ENCODE measurements around the gene MED12L.

MED12L gene

DNA sequence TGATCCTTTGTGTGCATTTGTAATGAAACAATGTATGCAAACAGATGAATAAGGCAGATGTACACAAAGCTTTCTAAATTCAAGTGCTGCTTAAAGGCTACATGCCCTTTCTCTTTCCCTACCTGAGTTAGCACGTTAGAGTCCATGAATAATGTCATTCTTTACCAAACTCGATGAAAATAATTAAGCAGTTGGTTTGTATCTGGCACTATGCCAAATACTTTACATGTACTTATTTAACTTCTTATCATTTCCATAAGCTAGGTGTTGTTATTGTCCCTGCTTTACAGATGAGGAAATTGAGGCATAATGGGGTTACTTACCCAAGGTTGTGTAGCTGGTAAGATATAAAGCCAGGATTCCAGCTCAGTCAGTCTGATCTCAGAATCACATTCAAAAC is 115.1 kb downstream of the MED12L start:
- H3K27ac ChIP-seq (replicated peaks): no peak overlapping the region
- DNase-seq (ENCODE audit: low read depth in 1 of 2, low spot score in 1 of 2): no peak
- H3K4me3 ChIP-seq (replicated peaks; ENCODE audit: insufficient read depth, low read length): no peak overlapping the region
- TF ChIP-seq SPI1 (IDR thresholded peaks at IDR 0.05; ENCODE audit: borderline replicate concordance, low read depth) (no peak), POLR2AphosphoS5 (IDR thresholded peaks at IDR 0.05; ENCODE audit: low read depth) (no peak), GABPA (IDR thresholded peaks at IDR 0.05; ENCODE audit: low read depth) (no peak)
- TF ChIP-seq, protein P1, sequence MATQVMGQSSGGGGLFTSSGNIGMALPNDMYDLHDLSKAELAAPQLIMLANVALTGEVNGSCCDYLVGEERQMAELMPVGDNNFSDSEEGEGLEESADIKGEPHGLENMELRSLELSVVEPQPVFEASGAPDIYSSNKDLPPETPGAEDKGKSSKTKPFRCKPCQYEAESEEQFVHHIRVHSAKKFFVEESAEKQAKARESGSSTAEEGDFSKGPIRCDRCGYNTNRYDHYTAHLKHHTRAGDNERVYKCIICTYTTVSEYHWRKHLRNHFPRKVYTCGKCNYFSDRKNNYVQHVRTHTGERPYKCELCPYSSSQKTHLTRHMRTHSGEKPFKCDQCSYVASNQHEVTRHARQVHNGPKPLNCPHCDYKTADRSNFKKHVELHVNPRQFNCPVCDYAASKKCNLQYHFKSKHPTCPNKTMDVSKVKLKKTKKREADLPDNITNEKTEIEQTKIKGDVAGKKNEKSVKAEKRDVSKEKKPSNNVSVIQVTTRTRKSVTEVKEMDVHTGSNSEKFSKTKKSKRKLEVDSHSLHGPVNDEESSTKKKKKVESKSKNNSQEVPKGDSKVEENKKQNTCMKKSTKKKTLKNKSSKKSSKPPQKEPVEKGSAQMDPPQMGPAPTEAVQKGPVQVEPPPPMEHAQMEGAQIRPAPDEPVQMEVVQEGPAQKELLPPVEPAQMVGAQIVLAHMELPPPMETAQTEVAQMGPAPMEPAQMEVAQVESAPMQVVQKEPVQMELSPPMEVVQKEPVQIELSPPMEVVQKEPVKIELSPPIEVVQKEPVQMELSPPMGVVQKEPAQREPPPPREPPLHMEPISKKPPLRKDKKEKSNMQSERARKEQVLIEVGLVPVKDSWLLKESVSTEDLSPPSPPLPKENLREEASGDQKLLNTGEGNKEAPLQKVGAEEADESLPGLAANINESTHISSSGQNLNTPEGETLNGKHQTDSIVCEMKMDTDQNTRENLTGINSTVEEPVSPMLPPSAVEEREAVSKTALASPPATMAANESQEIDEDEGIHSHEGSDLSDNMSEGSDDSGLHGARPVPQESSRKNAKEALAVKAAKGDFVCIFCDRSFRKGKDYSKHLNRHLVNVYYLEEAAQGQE (IDR thresholded peaks at IDR 0.05; ENCODE audit: insufficient replicate concordance, low read depth): no peak
- TF ChIP-seq, protein P2, sequence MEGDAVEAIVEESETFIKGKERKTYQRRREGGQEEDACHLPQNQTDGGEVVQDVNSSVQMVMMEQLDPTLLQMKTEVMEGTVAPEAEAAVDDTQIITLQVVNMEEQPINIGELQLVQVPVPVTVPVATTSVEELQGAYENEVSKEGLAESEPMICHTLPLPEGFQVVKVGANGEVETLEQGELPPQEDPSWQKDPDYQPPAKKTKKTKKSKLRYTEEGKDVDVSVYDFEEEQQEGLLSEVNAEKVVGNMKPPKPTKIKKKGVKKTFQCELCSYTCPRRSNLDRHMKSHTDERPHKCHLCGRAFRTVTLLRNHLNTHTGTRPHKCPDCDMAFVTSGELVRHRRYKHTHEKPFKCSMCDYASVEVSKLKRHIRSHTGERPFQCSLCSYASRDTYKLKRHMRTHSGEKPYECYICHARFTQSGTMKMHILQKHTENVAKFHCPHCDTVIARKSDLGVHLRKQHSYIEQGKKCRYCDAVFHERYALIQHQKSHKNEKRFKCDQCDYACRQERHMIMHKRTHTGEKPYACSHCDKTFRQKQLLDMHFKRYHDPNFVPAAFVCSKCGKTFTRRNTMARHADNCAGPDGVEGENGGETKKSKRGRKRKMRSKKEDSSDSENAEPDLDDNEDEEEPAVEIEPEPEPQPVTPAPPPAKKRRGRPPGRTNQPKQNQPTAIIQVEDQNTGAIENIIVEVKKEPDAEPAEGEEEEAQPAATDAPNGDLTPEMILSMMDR (IDR thresholded peaks at IDR 0.05; ENCODE audit: insufficient read depth, low read length): no peak
- H3K27me3 ChIP-seq (ENCODE audit: insufficient read depth, poor library complexity, severe bottlenecking): no peaks in the 10 kb centered on the region

DNA sequence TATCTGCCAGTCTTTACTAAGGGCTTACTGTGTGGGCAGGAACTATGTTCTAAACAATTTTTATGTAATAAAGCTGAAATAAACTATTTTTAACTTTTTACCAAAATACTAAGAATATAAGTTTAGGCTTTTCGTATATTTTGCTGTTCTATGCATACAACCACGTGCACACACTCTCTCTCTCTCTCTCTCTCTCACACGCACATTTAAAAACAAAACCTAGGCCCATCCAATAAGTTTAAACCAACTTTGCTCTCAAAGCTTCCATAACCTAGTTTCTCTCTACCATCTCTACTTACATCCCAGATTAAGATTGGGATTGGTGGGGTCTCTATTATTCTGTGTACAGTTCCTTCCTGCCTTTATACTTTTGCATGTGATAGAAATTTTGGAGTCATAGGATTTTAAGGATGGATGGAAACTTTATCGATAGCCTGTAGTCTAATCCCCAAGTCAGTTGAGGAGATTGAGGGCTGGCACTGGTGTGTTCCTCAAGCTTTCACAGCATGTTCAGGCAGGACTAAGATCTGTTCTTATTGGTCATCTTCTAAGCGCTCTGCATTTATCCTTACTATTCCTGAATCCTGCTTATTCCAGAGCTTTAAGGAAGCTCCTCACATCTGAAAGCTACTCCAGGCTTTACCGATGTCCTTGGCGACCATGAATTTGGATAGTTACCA is 115.7 kb downstream of the MED12L start:
- DNase-seq (ENCODE audit: low read depth in 1 of 2, low spot score in 1 of 2): no peak
- Histone ChIP-seq H3K27ac (replicated peaks) (no peak overlapping the region), H3K27me3 (ENCODE audit: insufficient read depth, poor library complexity, severe bottlenecking) (no peaks in the 10 kb centered on the region), H3K4me3 (replicated peaks; ENCODE audit: insufficient read depth, low read length) (no peak overlapping the region)
- TF ChIP-seq GABPA (IDR thresholded peaks at IDR 0.05; ENCODE audit: low read depth) (no peak), POLR2AphosphoS5 (IDR thresholded peaks at IDR 0.05; ENCODE audit: low read depth) (no peak), SPI1 (IDR thresholded peaks at IDR 0.05; ENCODE audit: borderline replicate concordance, low read depth) (no peak)
- TF ChIP-seq, protein P2 (IDR thresholded peaks at IDR 0.05; ENCODE audit: insufficient read depth, low read length): no peak
- TF ChIP-seq, protein P1 (IDR thresholded peaks at IDR 0.05; ENCODE audit: insufficient replicate concordance, low read depth): no peak

DNA sequence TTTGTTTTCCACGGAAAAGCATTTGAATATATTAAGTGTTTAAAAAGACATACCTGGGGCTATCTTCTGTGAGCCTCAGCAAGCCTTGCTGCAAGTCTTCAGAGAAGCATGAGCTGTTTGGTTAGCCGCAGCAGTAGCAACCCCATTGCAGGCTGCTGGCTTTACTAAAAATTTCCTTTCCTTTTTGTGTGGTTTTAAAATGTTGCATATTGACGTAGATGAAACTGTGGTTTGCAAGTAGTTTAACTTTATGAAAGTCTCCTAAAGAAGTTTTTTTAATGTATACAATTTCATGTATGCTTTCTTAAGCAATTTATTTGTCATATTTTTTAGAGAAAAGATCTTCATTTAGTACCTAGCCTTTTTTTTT is 117.6 kb downstream of the MED12L start, which contains the start of gene GPR171:
Gene GPR171, minus strand, starts transcription at position 166 of the 370 bp plus-strand sequence. CDS start 3,830 bp downstream, outside the sequence.
- TF ChIP-seq SPI1 (IDR thresholded peaks at IDR 0.05; ENCODE audit: borderline replicate concordance, low read depth): no peak
- TF ChIP-seq, protein P2 (IDR thresholded peaks at IDR 0.05; ENCODE audit: insufficient read depth, low read length): no peak
- TF ChIP-seq GABPA (IDR thresholded peaks at IDR 0.05; ENCODE audit: low read depth): no peak
- no peak for TF ChIP-seq POLR2AphosphoS5 (IDR thresholded peaks at IDR 0.05; ENCODE audit: low read depth)
- TF ChIP-seq, protein P1 (IDR thresholded peaks at IDR 0.05; ENCODE audit: insufficient replicate concordance, low read depth): no peak
- H3K27ac ChIP-seq (replicated peaks): no peak within 1 kb of the TSS
- no peaks in the 10 kb centered on the region for H3K27me3 ChIP-seq (ENCODE audit: insufficient read depth, poor library complexity, severe bottlenecking)
- DNase-seq (ENCODE audit: low read depth in 1 of 2, low spot score in 1 of 2): no peak
- no peak within 1 kb of the TSS for H3K4me3 ChIP-seq (replicated peaks; ENCODE audit: insufficient read depth, low read length)
